Islet of Langerhans (tissue), 1 donor: ENCODE measurements around the gene PNMA8B.

Experiments used
- FAIRE-seq: peaks from one replicate; lab custom pipeline; 2011; peaks lifted over from hg19 to GRCh38; lab: Jason Lieb, UNC

Gene PNMA8B

DNA sequence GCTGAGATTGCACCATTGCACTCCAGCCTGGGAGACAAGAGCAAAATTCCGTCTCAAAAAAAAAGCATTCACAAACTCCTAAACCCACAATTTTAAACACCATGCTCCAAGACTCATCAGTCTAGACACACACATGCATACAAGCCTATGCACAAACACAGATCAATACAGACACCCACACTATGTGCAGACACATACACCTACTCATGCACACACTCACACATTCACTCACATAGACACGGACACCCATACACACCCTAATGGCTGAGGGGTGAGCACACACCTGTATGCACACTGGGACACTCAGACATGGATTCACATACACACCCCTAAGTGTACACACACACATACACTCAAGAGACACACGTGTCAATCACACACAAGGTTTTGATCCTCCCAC is 9.3 kb downstream of the PNMA8B start:
- no peak for FAIRE-seq

- no peak for FAIRE-seq
Observed at GRCh38 chr19:46484656-46485055, 11.0 kb downstream of the PNMA8B start.

- no peak for FAIRE-seq
Observed at GRCh38 chr19:46482631-46483030, 13.0 kb downstream of the PNMA8B start.

DNA sequence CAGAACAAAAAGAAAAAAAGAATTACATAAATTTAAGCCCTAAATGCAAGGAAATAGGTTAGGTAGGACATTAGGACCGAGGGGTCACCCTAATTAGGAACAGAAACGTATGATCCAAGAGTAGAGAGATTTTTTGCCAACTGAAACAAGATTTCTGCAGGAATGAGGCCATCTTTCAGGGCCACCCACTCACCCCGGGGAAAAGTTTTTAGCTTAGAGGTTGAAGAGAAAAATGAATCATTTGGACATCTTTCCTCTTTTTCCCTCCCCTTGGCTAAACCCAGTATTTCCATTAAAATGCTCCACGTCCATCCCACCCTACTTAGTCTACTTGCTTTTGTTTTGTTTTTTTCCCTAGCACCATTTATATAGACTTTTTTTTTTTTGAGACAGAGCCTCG is 13.7 kb downstream of the PNMA8B start:
- FAIRE-seq, result no peak

GRCh38 chr19:46481223-46481848 is 14.3 kb downstream of the PNMA8B start:
- no peak for FAIRE-seq

- no peak for FAIRE-seq
Observed at GRCh38 chr19:46480415-46480814, 15.3 kb downstream of the PNMA8B start.

DNA sequence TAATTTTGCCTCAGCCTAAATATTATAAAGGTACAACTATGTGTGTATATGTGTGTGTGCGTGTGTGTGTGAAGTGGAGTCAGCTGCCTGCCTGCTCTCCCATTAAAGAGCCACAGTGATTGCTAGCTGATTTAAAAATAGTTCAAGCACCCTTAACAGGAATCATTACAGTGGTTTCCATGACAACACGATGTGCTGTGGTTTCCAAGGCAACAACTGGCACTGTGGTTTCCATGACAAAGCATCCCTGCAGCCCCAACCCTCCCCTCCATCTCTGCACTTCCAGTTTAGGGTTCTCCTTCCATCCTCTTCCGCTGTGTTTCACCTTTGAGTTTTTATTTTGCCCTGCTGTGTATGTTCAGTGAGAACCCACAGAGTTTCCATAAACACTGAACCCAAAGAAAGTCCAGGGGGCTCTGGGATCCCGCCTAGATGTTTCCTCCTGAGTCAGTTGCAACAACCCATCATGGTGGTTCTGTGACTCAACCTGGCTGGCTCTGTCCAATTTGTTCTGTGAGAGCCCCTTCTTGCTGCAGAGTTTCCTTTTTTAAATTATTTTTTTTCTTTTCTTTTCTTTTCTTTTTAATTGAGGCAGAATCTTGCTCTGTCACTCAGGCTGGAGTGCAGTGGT is 17.2 kb downstream of the PNMA8B start:
- no peak for FAIRE-seq

GRCh38 chr19:46475986-46476385 is 19.7 kb downstream of the PNMA8B start:
- no peak for FAIRE-seq

- FAIRE-seq, result no peak
Observed at GRCh38 chr19:46474211-46474610, 21.5 kb downstream of the PNMA8B start.

DNA sequence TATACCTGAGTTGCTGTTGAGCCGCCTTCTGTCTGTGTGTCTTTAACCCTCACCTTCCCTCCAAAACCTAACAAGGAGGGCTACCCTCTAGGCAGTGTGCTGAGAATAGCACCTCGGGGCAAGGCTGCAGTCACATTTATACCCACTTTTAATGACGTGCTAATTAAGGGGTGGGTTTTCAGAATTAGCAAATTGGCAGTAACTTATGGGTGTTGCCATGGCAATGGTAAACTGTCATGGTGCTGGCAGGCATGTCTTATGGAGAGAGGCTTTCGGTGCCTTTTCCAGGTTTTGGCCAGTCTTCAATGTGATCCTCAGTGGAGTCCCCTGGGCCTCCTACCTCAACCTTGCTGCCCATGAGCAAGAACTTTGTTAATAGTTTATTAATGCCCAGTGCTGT is 23.1 kb downstream of the PNMA8B start:
- FAIRE-seq, result no peak

DNA sequence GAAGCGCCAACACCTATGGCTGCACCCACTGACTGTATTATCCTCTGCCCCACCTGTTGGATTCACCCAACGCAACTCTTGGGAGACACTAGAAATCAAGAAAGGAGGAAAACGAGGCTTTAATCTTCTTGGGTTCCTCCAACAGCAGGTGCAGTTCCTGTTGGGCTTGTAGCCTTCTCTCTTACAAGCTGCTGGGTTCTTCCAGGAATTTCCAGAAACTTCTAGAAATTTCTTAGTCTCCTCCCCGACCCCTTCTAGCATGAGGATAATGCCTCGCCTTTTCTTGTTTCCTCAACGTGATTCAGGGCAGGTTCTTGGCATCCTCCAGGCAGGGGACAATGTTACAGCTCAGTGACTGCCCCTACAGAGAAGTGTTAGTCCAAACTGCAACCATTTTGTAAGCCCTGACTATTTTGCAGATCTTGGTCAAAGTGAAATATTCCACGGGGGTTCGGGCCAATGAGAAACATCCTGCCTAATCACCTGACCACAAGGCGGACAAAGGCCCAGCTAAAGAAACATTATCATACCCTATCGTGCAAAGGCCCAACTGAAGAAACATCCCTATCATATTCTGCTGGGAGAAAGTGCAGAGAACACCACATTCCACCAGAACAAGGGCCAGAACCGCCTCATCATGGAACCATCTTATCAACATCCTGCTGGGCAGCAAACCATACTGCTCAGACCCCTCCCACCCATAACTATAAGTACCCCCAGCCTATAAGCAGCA is 23.7 kb downstream of the PNMA8B start:
- no peak for FAIRE-seq

DNA sequence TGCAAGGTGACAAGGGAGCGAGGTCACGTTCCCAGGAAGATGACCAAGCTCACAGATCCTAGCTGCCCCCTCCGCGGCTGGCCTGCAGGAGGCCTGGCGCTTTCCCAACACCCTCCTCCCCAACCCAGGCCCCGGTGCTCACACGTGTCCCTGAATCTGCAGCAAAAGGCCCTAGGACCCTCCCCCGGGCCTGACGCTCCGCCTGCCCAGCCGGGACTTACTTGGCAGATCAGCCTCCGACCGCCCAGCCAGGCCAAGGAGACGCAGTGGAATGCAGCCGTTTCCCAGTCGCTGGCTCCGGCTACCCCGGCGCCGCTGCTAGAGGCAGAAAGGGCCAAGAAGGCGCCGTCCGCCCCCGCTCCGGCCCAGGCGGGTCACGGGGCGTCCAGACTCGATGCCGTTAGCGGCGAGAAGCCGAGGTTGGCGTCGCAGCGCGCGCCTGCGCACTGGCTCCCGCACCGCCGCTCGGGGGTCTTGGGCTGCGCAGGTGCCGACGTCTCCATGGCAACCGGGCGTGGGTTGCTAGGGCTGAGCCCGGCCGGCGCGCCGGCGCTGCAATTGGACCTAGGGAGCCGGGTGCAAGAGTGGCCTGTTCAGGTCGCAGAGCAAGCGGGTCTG is 24.4 kb downstream of the PNMA8B start, which contains the start of gene PNMA8A:
TSS of gene PNMA8A (minus strand) at position 448 of the 618 bp plus-strand sequence. CDS start 528 bp downstream, outside the sequence.
- no peak for FAIRE-seq

GRCh38 chr19:46470376-46470775 is 25.3 kb downstream of the PNMA8B start:
- no peak for FAIRE-seq

DNA sequence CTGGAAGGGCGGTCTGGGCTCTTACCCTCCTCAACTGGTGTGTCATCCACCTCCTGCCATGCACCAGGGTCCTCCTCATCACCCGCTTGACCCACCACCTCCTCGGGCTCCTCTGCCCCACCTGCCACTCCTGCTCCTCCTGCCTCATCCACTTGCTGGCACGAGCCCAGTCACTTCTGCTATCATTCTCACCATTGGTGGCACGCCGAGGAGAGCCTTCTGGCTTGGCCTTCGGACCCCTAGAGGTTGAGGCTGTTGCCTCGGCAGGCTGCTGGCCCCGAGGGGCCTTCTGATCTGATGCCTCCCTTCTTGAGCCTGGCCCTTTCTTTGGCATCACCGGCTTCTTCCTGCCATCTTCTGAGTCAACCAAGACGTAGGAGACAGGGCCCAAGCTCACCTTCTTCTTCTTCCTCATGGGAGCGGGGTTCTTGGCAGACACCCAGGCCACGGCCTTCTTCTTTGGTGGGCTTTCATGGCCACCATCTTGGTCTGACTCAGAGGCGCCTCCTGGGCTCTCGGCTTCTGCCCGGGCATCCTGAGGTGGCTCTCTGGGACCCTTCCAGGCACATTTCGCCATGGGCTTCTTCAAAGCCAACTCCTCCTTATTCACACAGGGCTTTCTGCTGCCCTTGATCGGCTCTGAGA is 26.0 kb downstream of the PNMA8B start:
- no peak for FAIRE-seq

- FAIRE-seq, result no peak
Observed at GRCh38 chr19:46466536-46467196, 29.0 kb downstream of the PNMA8B start.

- FAIRE-seq, result no peak
Observed at GRCh38 chr19:46463516-46463915, 32.2 kb downstream of the PNMA8B start.

- no peak for FAIRE-seq
Observed at GRCh38 chr19:46461537-46461936, 34.1 kb downstream of the PNMA8B start.

DNA sequence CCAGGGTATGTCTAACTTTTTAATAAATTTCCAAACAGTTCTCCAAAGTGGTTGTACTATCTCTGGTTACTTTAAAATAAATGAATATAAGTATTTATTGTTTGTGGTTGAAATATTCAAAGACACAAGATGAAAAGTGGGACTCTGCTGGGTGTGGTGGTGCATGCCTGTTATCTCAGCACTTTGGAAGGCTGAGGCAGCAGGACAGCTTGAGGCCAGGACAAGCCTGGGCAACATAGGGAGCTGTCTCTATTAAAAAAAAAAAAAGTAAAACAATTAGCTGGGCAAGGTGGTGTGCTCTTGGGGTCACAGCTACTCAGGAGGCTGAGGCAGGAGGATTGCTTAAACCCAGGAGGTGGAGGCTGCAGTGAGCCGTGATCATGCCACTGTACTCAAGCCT is 34.7 kb downstream of the PNMA8B start:
- no peak for FAIRE-seq

DNA sequence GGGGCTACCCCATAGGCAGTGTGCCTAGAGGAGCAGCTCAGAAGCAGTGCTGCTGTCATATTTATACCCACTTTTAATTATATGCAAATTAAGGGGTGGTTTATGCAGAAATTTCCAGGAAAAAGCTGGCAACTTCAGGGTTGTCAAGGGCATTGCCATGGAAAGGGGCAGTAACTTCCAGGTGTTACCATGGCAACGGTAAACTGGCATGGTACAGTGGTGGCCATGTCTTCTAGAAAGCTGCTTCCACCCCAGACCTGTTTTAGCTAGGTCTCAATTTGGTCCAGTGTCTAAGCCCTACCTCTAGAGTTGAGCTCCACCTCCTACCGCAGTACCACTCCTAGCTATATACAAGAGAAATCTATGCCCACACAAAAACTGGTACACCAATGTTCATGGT is 35.6 kb downstream of the PNMA8B start:
- no peak for FAIRE-seq

DNA sequence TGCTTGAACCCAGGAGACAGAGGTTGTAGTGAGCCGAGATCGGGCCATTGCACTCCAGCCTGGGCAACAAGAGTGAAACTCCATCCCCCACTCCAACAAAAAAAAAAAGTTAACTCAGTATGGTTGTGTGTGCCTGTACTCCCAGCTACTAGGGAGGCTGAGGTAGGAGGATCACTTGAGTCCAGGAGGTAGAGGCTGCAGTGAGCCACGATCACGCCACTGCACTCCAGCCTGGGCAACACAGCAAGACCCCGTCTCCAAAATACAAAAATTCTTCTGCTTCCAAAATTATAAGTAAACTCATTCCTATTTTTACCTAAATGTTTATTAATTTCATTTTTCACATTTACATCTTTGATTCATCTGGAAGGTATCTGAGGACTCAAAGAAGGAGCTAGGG is 38.7 kb downstream of the PNMA8B start:
- no peak for FAIRE-seq

GRCh38 chr19:46454244-46454643 is 41.4 kb downstream of the PNMA8B start:
- no peak for FAIRE-seq

DNA sequence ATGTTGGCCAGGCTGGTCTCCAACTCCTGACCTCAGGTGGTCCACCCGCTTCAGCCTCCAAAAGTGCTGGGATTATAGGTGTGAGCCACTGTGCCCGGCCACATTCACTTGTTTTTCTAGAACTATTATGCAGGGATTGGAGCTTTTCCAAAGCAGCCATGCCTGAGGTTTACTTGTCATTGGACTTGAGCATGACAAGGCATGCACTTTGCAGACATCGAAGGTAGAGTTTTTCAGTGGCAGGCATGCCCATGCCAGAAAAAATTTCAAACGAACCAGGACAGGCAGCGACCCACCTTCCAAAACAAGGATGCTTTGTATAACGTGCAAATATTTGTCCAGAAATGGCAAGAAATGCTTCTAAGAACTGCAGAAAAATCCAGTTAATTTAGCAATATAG is 42.0 kb downstream of the PNMA8B start:
- no peak for FAIRE-seq
